ENCODE measurements around the gene HEY2. TPM values are rescaled to one million over a fixed set of nuclear protein-coding genes. Genes with fewer than 3 reads are reported as not detected.
A peak's percentile ranks its signal among the peaks of the same experiment; 100 is the strongest.

HEY2 gene
- total and polyA plus RNA-seq, 2 of the 8 experiments (the other 6 are each of a cell fraction or from before 2014, with no cell fraction given), result 9.1 to 16.2 TPM

GRCh38 chr6:125790358-125791150 is 41.1 kb downstream of the HEY2 start, which contains the start of gene NCOA7:
NCOA7 (plus strand) TSS chr6:125790960; CDS start chr6:125815355, 24,395 bp downstream.
- Histone ChIP-seq H3K4me3 (ENCODE audit: extremely low read depth in 1 of 4, insufficient read depth in 2 of 4, low read depth in 3 of 4, low read length in 4 of 4) (peak within 1 kb of the TSS; percentile 66 to 84 (median 74)), H3K18ac (ENCODE audit: extremely low read depth, low read length) (peak within 1 kb of the TSS; percentile 95), H3K27ac (ENCODE audit: low read depth, low read length) (peak within 1 kb of the TSS; percentile 49; the same call in 1 of the 2 replicates), H3K4me1 (replicated peaks in 1 of 4; ENCODE audit: control insufficient read depth in 3 of 4, insufficient read depth in 4 of 4, low read length in 3 of 4) (peaks cover 2 to 10% (median 4%) of the 10 kb centered on the region in 4 experiments; a peak in 4 of 7 replicates), H2AK5ac (ENCODE audit: low read depth, low read length) (peak within 1 kb of the TSS; percentile 18; the same call in 1 of the 2 replicates), H4K20me1 (replicated peaks in 1 of 2; ENCODE audit: control insufficient read depth in 1 of 2, insufficient read depth in 2 of 2, low read length in 2 of 2) (no peaks in the 10 kb centered on the region), H3K14ac (ENCODE audit: insufficient read length) (no peak within 1 kb of the TSS), H2BK15ac (ENCODE audit: low read length) (no peak within 1 kb of the TSS), H4K8ac (ENCODE audit: extremely low read depth, insufficient read depth, low read length) (peak within 1 kb of the TSS; percentile 58), H2BK20ac (ENCODE audit: low read length) (no peak within 1 kb of the TSS), H2AFZ (ENCODE audit: low read length) (peak within 1 kb of the TSS; percentile 89), H2BK120ac (replicated peaks; ENCODE audit: low read depth, low read length) (no peak within 1 kb of the TSS), H4K91ac (replicated peaks; ENCODE audit: insufficient read length, low read length) (peak within 1 kb of the TSS; percentile 67), H3K23me2 (ENCODE audit: low read depth, low read length) (peaks cover 11% of the 10 kb centered on the region), H3K56ac (replicated peaks; ENCODE audit: insufficient read length, low read depth, low read length) (peak within 1 kb of the TSS; percentile 30), H3K4me2 (ENCODE audit: insufficient read depth in 1 of 2, low read depth in 2 of 2, low read length in 2 of 2) (peak within 1 kb of the TSS; percentile 75 to 89), H3K9ac (replicated peaks in 1 of 4; ENCODE audit: extremely low read depth in 1 of 4, low read depth in 3 of 4, low read length in 3 of 4) (peak within 1 kb of the TSS; percentile 52 to 73 (median 58)), H3K4ac (replicated peaks; ENCODE audit: insufficient read length, low read depth, low read length) (no peak within 1 kb of the TSS), H3K79me1 (ENCODE audit: low read depth, low read length) (no peaks in the 10 kb centered on the region), H4K5ac (ENCODE audit: insufficient read length, low read depth, low read length) (peak within 1 kb of the TSS; percentile 19), H3K79me2 (ENCODE audit: control insufficient read depth in 1 of 2, insufficient read depth in 2 of 2, low read length in 2 of 2) (0 out of 4 replicates have a peak, but pooled peaks cover 0 to 5% of the 10 kb centered on the region in 2 experiments), H2BK5ac (ENCODE audit: low read depth, low read length) (peak within 1 kb of the TSS; percentile 69; the same call in 1 of the 2 replicates), H3K36me3 (ENCODE audit: control insufficient read depth in 2 of 4, insufficient read depth in 4 of 4, low read length in 3 of 4) (no peaks in the 10 kb centered on the region), H3K9me3 (ENCODE audit: insufficient read depth in 2 of 2, low read depth in 1 of 2, low read length in 1 of 2) (no peaks in the 10 kb centered on the region), H3K27me3 (replicated peaks in 1 of 4; ENCODE audit: control insufficient read depth in 3 of 4, extremely low read depth in 1 of 4, insufficient read depth in 3 of 4, low read length in 3 of 4) (no peaks in the 10 kb centered on the region; a peak in 1 of 7 replicates), H2BK12ac (ENCODE audit: low read depth, low read length) (no peak within 1 kb of the TSS), H3K23ac (ENCODE audit: insufficient read length) (no peak within 1 kb of the TSS)
- WGBS, 2 experiments (ENCODE audit: extremely low coverage in 1 of 2, insufficient coverage in 1 of 2, insufficient read length in 1 of 2, insufficient replicate concordance in 2 of 2, low coverage in 1 of 2, low lambda C conversion rate in 2 of 2, missing lambda C conversion rate in 1 of 2), result 1% methylated on average over 89 of the region's 100 CpGs; no CpG with 5 or more reads in 1 of the 2 experiments
- ChIA-PET POLR2A (ENCODE audit: partially characterized antibody) (interaction anchor here (0.5 to 3.2 kb wide), 15 partner anchors 9 to 489 kb away, joined by 3 to 66 read pairs (median 5); partner anchors contain the start of genes HDDC2 and TRMT11), CTCF (ENCODE audit: partially characterized antibody) (interaction anchor here (0.6 to 6.2 kb wide), 27 partner anchors 10 to 919 kb away, joined by 3 to 77 read pairs (median 5); partner anchors contain the start of genes HDDC2 and HINT3)
- FAIRE-seq (no peak), DNase-seq (ENCODE audit: low read depth in 1 of 2, low spot score in 2 of 2) (peak in 1 of 2 experiments; percentile 84)
- TF ChIP-seq TAF1 (IDR thresholded peaks at IDR 0.05; ENCODE audit: low read depth, low read length) (peak; percentile 33; the same call in 1 of the 2 replicates), JUN (IDR thresholded peaks at IDR 0.05; ENCODE audit: low read depth, low read length) (no peak), ASH2L (IDR thresholded peaks at IDR 0.05; ENCODE audit: low read length) (peak; percentile 97), EP300 (IDR thresholded peaks at IDR 0.05; ENCODE audit: borderline replicate concordance in 1 of 2, low read depth in 2 of 2, low read length in 2 of 2) (0 out of 3 replicates have a peak, but pooled peaks of 1 of the 2 experiments have one; percentile 11), SIN3A (conservative IDR thresholded peaks at IDR 0.05 in 1 of 2, IDR thresholded peaks at IDR 0.05 in 1 of 2; ENCODE audit: low read depth in 1 of 2, low read length in 2 of 2) (0 out of 4 replicates have a peak, but pooled peaks have one; percentile 25 to 41), POU5F1 (IDR thresholded peaks at IDR 0.05; ENCODE audit: low read depth, low read length) (no peak), EZH2 (IDR thresholded peaks at IDR 0.05; ENCODE audit: low read depth, low read length, severe bottlenecking) (no peak), RBBP5 (IDR thresholded peaks at IDR 0.05; ENCODE audit: borderline replicate concordance, low read depth, low read length) (peak; percentile 100), PHF8 (conservative IDR thresholded peaks at IDR 0.05; ENCODE audit: low read depth, low read length) (peak; percentile 71), SIX5 (IDR thresholded peaks at IDR 0.05; ENCODE audit: low read depth, low read length) (no peak)

Measured in H1 (cell line).